Tibial nerve (tissue), 4 donors: ENCODE data around the gene CAMK1D. TPM values are rescaled to one million over a fixed set of nuclear protein-coding genes. Genes with fewer than 3 reads are reported as not detected.

Source experiments
- DNase-seq, 2 donors: peaks; one replicate each; pipeline ENCODE4 v3.0.0-alpha.2; 2019; ENCODE audit warnings: low spot score in 2 of 2
- H3K27ac ChIP-seq, 4 donors: fragments of 200-600 bp; sonication (generic) in 3 of 4; one replicate each; pipeline ENCODE4 v1.5.1; 2017 to 2019; ENCODE audit warnings: mild to moderate bottlenecking in 1 of 4
- H3K27me3 ChIP-seq, 2 donors: fragments of 200-600 bp; sonication (generic) in 1 of 2; one replicate each; pipeline versions ENCODE4 v1.5.1 to v1.6.0; 2017 to 2019
- H3K36me3 ChIP-seq, 3 donors: fragments of 200-600 bp; sonication (generic); one replicate each; pipeline ENCODE4 v1.5.1; 2018 to 2019
- H3K4me1 ChIP-seq, 4 donors: fragments of 200-600 bp; sonication (generic) in 3 of 4; one replicate each; pipeline ENCODE4 v1.5.1; 2017 to 2019
- H3K4me3 ChIP-seq, 4 donors: fragments of 200-600 bp; sonication (generic) in 3 of 4; one replicate each; pipeline ENCODE4 v1.5.1; 2017 to 2019; ENCODE audit warnings: mild to moderate bottlenecking in 1 of 4, moderate library complexity in 1 of 4
- H3K9me3 ChIP-seq, 4 donors: fragments of 200-600 bp; sonication (generic) in 3 of 4; one replicate each; pipeline ENCODE4 v1.5.1; 2017 to 2019
- CTCF ChIP-seq, 5 experiments: fragments of 200-600 bp in 3 of 5; fragments of 450-650 bp in 2 of 5; sonication (generic) in 3 of 5; IDR thresholded peaks; one replicate each; pipeline ENCODE4 v1.5.1; 2016 to 2019; ENCODE audit warnings: antibody characterized with exemption in 5 of 5, mild to moderate bottlenecking in 3 of 5, moderate library complexity in 2 of 5
- EP300 ChIP-seq, 2 donors: sonication (generic); formaldehyde crosslinking; IDR thresholded peaks; one replicate each; pipeline ENCODE4 v1.6.1; 2017; ENCODE audit warnings: antibody characterized with exemption in 2 of 2, mild to moderate bottlenecking in 1 of 2
- POLR2A ChIP-seq, 2 donors: fragments of 450-650 bp; IDR thresholded peaks; one replicate each; pipeline ENCODE4 v1.6.1; 2017; ENCODE audit warnings: antibody characterized with exemption in 2 of 2, mild to moderate bottlenecking in 2 of 2, moderate library complexity in 2 of 2
- WGBS, 2 donors: methylation state at CpG; one replicate each; pipeline ENCODE4 v1.1.5; 2018; 5-methylcytosine and 5-hydroxymethylcytosine counted together
- total RNA-seq, 4 donors: library from RNA; depleted of rRNA; stranded (reverse); fragments of >200 nt; gene quantifications; one replicate each; pipeline ENCODE4 v1.1.0, GENCODE V29; 2016

The CAMK1D gene
- total RNA-seq, 4 donors from 2014 or later: 6.9 to 20.5 (median 17.2) TPM

- H3K36me3 ChIP-seq: no peaks in the 10 kb centered on the region
- no peaks in the 10 kb centered on the region for H3K4me1 ChIP-seq
- H3K27ac ChIP-seq: no peak overlapping the region
- no peaks in the 10 kb centered on the region for H3K27me3 ChIP-seq
- 68 to 76% methylated on average over 6 of the region's 6 CpGs for WGBS, 2 donors
- no peak for DNase-seq
- TF ChIP-seq POLR2A (IDR thresholded peaks at IDR 0.05): no peak
- TF ChIP-seq CTCF (IDR thresholded peaks at IDR 0.05): no peak
- no peak for TF ChIP-seq EP300 (IDR thresholded peaks at IDR 0.05)
- H3K9me3 ChIP-seq: no peaks in the 10 kb centered on the region
- H3K4me3 ChIP-seq: no peak overlapping the region
These were observed 247.8 kb downstream of the CAMK1D start for GRCh38 chr10:12597176-12597575.

- Histone ChIP-seq H3K27me3 (no peaks in the 10 kb centered on the region), H3K9me3 (no peaks in the 10 kb centered on the region), H3K4me1 (no peaks in the 10 kb centered on the region), H3K36me3 (no peaks in the 10 kb centered on the region), H3K27ac (no peak overlapping the region), H3K4me3 (no peak overlapping the region)
- 67 to 79% methylated on average over 15 of the region's 15 CpGs for WGBS, 2 donors
- no peak for TF ChIP-seq POLR2A (IDR thresholded peaks at IDR 0.05)
- no peak for TF ChIP-seq CTCF (IDR thresholded peaks at IDR 0.05)
- no peak for TF ChIP-seq EP300 (IDR thresholded peaks at IDR 0.05)
- no peak for DNase-seq
These were observed 248.7 kb downstream of the CAMK1D start for GRCh38 chr10:12597788-12598765.

- TF ChIP-seq CTCF (IDR thresholded peaks at IDR 0.05): no peak
- TF ChIP-seq EP300 (IDR thresholded peaks at IDR 0.05): no peak
- no peak for TF ChIP-seq POLR2A (IDR thresholded peaks at IDR 0.05)
- no peaks in the 10 kb centered on the region for H3K36me3 ChIP-seq
- no peak overlapping the region for H3K4me3 ChIP-seq
- no peaks in the 10 kb centered on the region for H3K27me3 ChIP-seq
- no peak for DNase-seq
- H3K9me3 ChIP-seq: no peaks in the 10 kb centered on the region
- 72 to 78% methylated on average over 4 of the region's 4 CpGs for WGBS, 2 donors
- H3K4me1 ChIP-seq: peaks cover 0 to 5% (median 2%) of the 10 kb centered on the region in 4 donors
- H3K27ac ChIP-seq: no peak overlapping the region
These were observed 251.3 kb downstream of the CAMK1D start for GRCh38 chr10:12600652-12601051.

GRCh38 chr10:12602521-12602920 lies 253.2 kb downstream of the CAMK1D start:
- Histone ChIP-seq H3K4me1 (peaks cover 0 to 13% (median 2%) of the 10 kb centered on the region in 4 donors), H3K27me3 (no peaks in the 10 kb centered on the region), H3K36me3 (no peaks in the 10 kb centered on the region), H3K4me3 (no peak overlapping the region), H3K9me3 (no peaks in the 10 kb centered on the region), H3K27ac (no peak overlapping the region)
- no peak for DNase-seq
- 70 to 73% methylated on average over 7 of the region's 7 CpGs for WGBS, 2 donors
- no peak for TF ChIP-seq CTCF (IDR thresholded peaks at IDR 0.05)
- TF ChIP-seq EP300 (IDR thresholded peaks at IDR 0.05): no peak
- no peak for TF ChIP-seq POLR2A (IDR thresholded peaks at IDR 0.05)

GRCh38 chr10:12603766-12604470 lies 254.6 kb downstream of the CAMK1D start:
- Histone ChIP-seq H3K4me1 (peaks cover 0 to 13% (median 2%) of the 10 kb centered on the region in 4 donors), H3K4me3 (no peak overlapping the region), H3K27ac (no peak overlapping the region), H3K9me3 (no peaks in the 10 kb centered on the region), H3K36me3 (no peaks in the 10 kb centered on the region), H3K27me3 (no peaks in the 10 kb centered on the region)
- TF ChIP-seq CTCF (IDR thresholded peaks at IDR 0.05) (no peak), POLR2A (IDR thresholded peaks at IDR 0.05) (no peak), EP300 (IDR thresholded peaks at IDR 0.05) (no peak)
- 90% methylated on average over 11 of the region's 11 CpGs for WGBS, 2 donors
- no peak for DNase-seq
